ENCODE results near the gene CORO2A.

CORO2A gene

GRCh38 chr9:98168153-98168780 is 24.2 kb downstream of the CORO2A start:
- DNase-seq (ENCODE audit: low spot score) = no peak

GRCh38 chr9:98164912-98165311 is 27.5 kb downstream of the CORO2A start:
- no peak for DNase-seq (ENCODE audit: low spot score)

- DNase-seq (ENCODE audit: low spot score) = no peak
Measured at GRCh38 chr9:98162613-98163012, 29.8 kb downstream of the CORO2A start.

GRCh38 chr9:98161851-98162250 is 30.6 kb downstream of the CORO2A start:
- DNase-seq (ENCODE audit: low spot score) = no peak

GRCh38 chr9:98159790-98160189 is 32.6 kb downstream of the CORO2A start:
- DNase-seq (ENCODE audit: low spot score) = no peak

GRCh38 chr9:98159301-98159700 is 33.1 kb downstream of the CORO2A start:
- DNase-seq (ENCODE audit: low spot score) = no peak

GRCh38 chr9:98158071-98158831 is 34.2 kb downstream of the CORO2A start:
- no peak for DNase-seq (ENCODE audit: low spot score)

GRCh38 chr9:98157372-98157771 is 35.1 kb downstream of the CORO2A start:
- DNase-seq (ENCODE audit: low spot score) = no peak

GRCh38 chr9:98154678-98155077 is 37.8 kb downstream of the CORO2A start:
- no peak for DNase-seq (ENCODE audit: low spot score)

- no peak for DNase-seq (ENCODE audit: low spot score)
Measured at GRCh38 chr9:98152526-98152925, 39.9 kb downstream of the CORO2A start.

GRCh38 chr9:98150721-98151120 is 41.7 kb downstream of the CORO2A start:
- DNase-seq (ENCODE audit: low spot score) = no peak

GRCh38 chr9:98150164-98150563 is 42.3 kb downstream of the CORO2A start:
- DNase-seq (ENCODE audit: low spot score) = no peak

- DNase-seq (ENCODE audit: low spot score) = no peak
Measured at GRCh38 chr9:98149422-98149821, 43.0 kb downstream of the CORO2A start.

- no peak for DNase-seq (ENCODE audit: low spot score)
Measured at GRCh38 chr9:98148486-98148885, 44.0 kb downstream of the CORO2A start.

- DNase-seq (ENCODE audit: low spot score) = no peak
Measured at GRCh38 chr9:98147582-98147981, 44.9 kb downstream of the CORO2A start.

GRCh38 chr9:98146101-98146991 is 46.1 kb downstream of the CORO2A start:
- DNase-seq (ENCODE audit: low spot score) = no peak

GRCh38 chr9:98144631-98145030 is 47.8 kb downstream of the CORO2A start:
- no peak for DNase-seq (ENCODE audit: low spot score)

- DNase-seq (ENCODE audit: low spot score) = no peak
Measured at GRCh38 chr9:98144076-98144475, 48.4 kb downstream of the CORO2A start.

GRCh38 chr9:98142925-98143481 is 49.4 kb downstream of the CORO2A start:
- DNase-seq (ENCODE audit: low spot score) = no peak

- DNase-seq (ENCODE audit: low spot score) = no peak
Measured at GRCh38 chr9:98142182-98142907, 50.1 kb downstream of the CORO2A start.

GRCh38 chr9:98140503-98140902 is 51.9 kb downstream of the CORO2A start:
- DNase-seq (ENCODE audit: low spot score) = no peak

- no peak for DNase-seq (ENCODE audit: low spot score)
Measured at GRCh38 chr9:98136489-98136888, 55.9 kb downstream of the CORO2A start.

Data from hematopoietic multipotent progenitor cell treated with erythropoietin and hydrocortisone succinate and interleukin-3 and kit ligand, for 17 days (in vitro differentiated cells).